Measurements from ENCODE around the gene RASA3. TPM values are rescaled to one million over a fixed set of nuclear protein-coding genes. Genes with fewer than 3 reads are reported as not detected.

The RASA3 gene
- total RNA-seq, 1 experiment from 2014 or later: 10.0 TPM

GRCh38 chr13:113930671-113931637 lies 201.5 kb downstream of the RASA3 start:
- no peaks in the 10 kb centered on the region for H3K79me2 ChIP-seq (ENCODE audit: low read depth)
- ChIA-PET CTCF (no interaction called here), POLR2A (ENCODE audit: unreplicated experiment) (no interaction called here)
- H2AFZ ChIP-seq: no peak overlapping the region
- H3K4me1 ChIP-seq (replicated peaks; ENCODE audit: insufficient read depth): peaks cover 12% of the 10 kb centered on the region
- TF ChIP-seq CTCF (conservative IDR thresholded peaks at IDR 0.05): no peak
- no peak for TF ChIP-seq EZH2 (IDR thresholded peaks at IDR 0.05; ENCODE audit: low read depth)
- H3F3A ChIP-seq (ENCODE audit: insufficient read depth, low read depth): peaks cover 6% of the 10 kb centered on the region; the same call in 1 of the 2 replicates
- H3K4me2 ChIP-seq: no peak overlapping the region
- no peak overlapping the region for H3K27ac ChIP-seq
- H4K20me1 ChIP-seq (ENCODE audit: insufficient read depth): no peaks in the 10 kb centered on the region
- no peaks in the 10 kb centered on the region for H3K36me3 ChIP-seq (ENCODE audit: low read depth)
- no peak for DNase-seq
- H3K27me3 ChIP-seq (ENCODE audit: insufficient read depth, low read depth): peaks cover 42% of the 10 kb centered on the region
- intact Hi-C loops (cut with micrococcal nuclease; ENCODE audit: unreplicated experiment): no loop called here
- H3K9me3 ChIP-seq (ENCODE audit: insufficient read depth, low read depth): no peaks in the 10 kb centered on the region
- no TSS peak for BruUV-seq (replicated peaks)
- H3K9me2 ChIP-seq (ENCODE audit: insufficient read depth): no peaks in the 10 kb centered on the region
- H3K4me3 ChIP-seq: no peak overlapping the region

GRCh38 chr13:113929628-113930615 lies 202.5 kb downstream of the RASA3 start:
- Histone ChIP-seq H3K27me3 (ENCODE audit: insufficient read depth, low read depth) (peaks cover 34% of the 10 kb centered on the region), H2AFZ (no peak overlapping the region), H3K4me3 (no peak overlapping the region), H3K36me3 (ENCODE audit: low read depth) (no peaks in the 10 kb centered on the region), H4K20me1 (ENCODE audit: insufficient read depth) (no peaks in the 10 kb centered on the region), H3K4me1 (replicated peaks; ENCODE audit: insufficient read depth) (peaks cover 12% of the 10 kb centered on the region), H3F3A (ENCODE audit: insufficient read depth, low read depth) (peaks cover 6% of the 10 kb centered on the region; the same call in 1 of the 2 replicates), H3K79me2 (ENCODE audit: low read depth) (no peaks in the 10 kb centered on the region), H3K27ac (no peak overlapping the region), H3K4me2 (no peak overlapping the region), H3K9me2 (ENCODE audit: insufficient read depth) (no peaks in the 10 kb centered on the region), H3K9me3 (ENCODE audit: insufficient read depth, low read depth) (no peaks in the 10 kb centered on the region)
- no TSS peak for BruUV-seq (replicated peaks)
- ChIA-PET POLR2A (ENCODE audit: unreplicated experiment) (no interaction called here), CTCF (no interaction called here)
- TF ChIP-seq EZH2 (IDR thresholded peaks at IDR 0.05; ENCODE audit: low read depth): no peak
- TF ChIP-seq CTCF (conservative IDR thresholded peaks at IDR 0.05): no peak
- intact Hi-C loops (cut with micrococcal nuclease; ENCODE audit: unreplicated experiment): loop anchor here (2.0 kb wide), 1 partner anchor 33 kb away; no protein-coding TSS in a partner anchor
- DNase-seq: no peak
